Adrenal gland (tissue), 12 donors: ENCODE results near the gene SIRPB1. TPM values are rescaled to one million over a fixed set of nuclear protein-coding genes. Genes with fewer than 3 reads are reported as not detected.

ENCODE experiments used
- DNase-seq, 7 donors: peaks; one replicate each; pipeline ENCODE4 v3.0.0-alpha.2; 2019 to 2020
- H3K27ac ChIP-seq, 5 donors: fragments of 200-600 bp; sonication (generic) in 4 of 5; 1 replicate in 3 of 5; 2 replicates in 2 of 5; pipeline versions ENCODE4 v1.5.1 to v1.8.0; 2016 to 2020; ENCODE audit warnings: mild to moderate bottlenecking in 1 of 5
- H3K27me3 ChIP-seq: fragments of 200-600 bp; 2 replicates; pipeline ENCODE4 v1.8.0; 2021
- H3K36me3 ChIP-seq, 2 donors: fragments of 200-600 bp; replicated peaks in 1 of 2; 1 replicate in 1 of 2; 2 replicates in 1 of 2; pipeline versions ENCODE4 v1.5.1 to v1.8.0; 2018 to 2022
- H3K4me1 ChIP-seq, 2 donors: fragments of 200-600 bp; replicated peaks in 1 of 2; 1 replicate in 1 of 2; 2 replicates in 1 of 2; pipeline versions ENCODE4 v1.5.1 to v1.8.0; 2018 to 2021
- H3K4me3 ChIP-seq, 4 donors: fragments of 200-600 bp; sonication (generic) in 3 of 4; one replicate each; pipeline ENCODE4 v1.5.1; 2016 to 2018
- H3K9me3 ChIP-seq, 3 donors: fragments of 200-600 bp; sonication (generic) in 1 of 3; replicated peaks in 1 of 3; 1 replicate in 2 of 3; 2 replicates in 1 of 3; pipeline versions ENCODE4 v1.5.1 to v1.8.0; 2016 to 2021
- CTCF ChIP-seq, 6 experiments: fragments of 450-650 bp in 4 of 6; fragments of 200-600 bp in 2 of 6; sonication (generic) in 1 of 6; IDR thresholded peaks; 1 replicate in 5 of 6; 2 replicates in 1 of 6; pipeline versions ENCODE4 v1.5.1 to v1.8.0; 2016 to 2021; ENCODE audit warnings: antibody characterized with exemption in 6 of 6, mild to moderate bottlenecking in 2 of 6, moderate library complexity in 1 of 6
- POLR2A ChIP-seq, 2 donors: fragments of 450-650 bp; IDR thresholded peaks; one replicate each; pipeline ENCODE4 v1.6.1; 2017; ENCODE audit warnings: antibody characterized with exemption in 2 of 2, mild to moderate bottlenecking in 2 of 2, moderate library complexity in 1 of 2
- WGBS, 4 donors: extraction: QIAGEN DNeasy Blood & Tissue Kit in 2 of 4; methylation state at CpG; one replicate each; pipeline versions ENCODE4 v1.1.5 to v1.1.7; 2013 to 2017; 5-methylcytosine and 5-hydroxymethylcytosine counted together
- intact Hi-C, 2 donors: fragments of 100-400 bp; cut with DNase I; formaldehyde crosslinking; loops; one replicate each; pipeline versions ENCODE4 v1.14.1 to v1.15.0; 2022 to 2023
- polyA plus RNA-seq, 3 donors: library from polyadenylated mRNA; stranded (reverse); fragments of 200-250 nt in 2 of 3; fragments of 350-450 nt in 1 of 3; fragmentation: Illumina TruSeq in 1 of 3; extraction: RNeasy Lipid Tissue Mini Kit (QIAGEN cat#74804) in 1 of 3; gene quantifications; one replicate each; pipeline ENCODE4 v1.2.3, GENCODE V29; 2013 to 2014
- total RNA-seq, 9 donors: library from RNA; depleted of rRNA in 4 of 9; stranded (reverse); fragments of >200 nt in 4 of 9; fragments of 120-200 nt in 1 of 9; fragmentation: NEBNext Ultra II Directional in 1 of 9; extraction: Animal tissue kit (Norgen Biotek cat#: 25700) in 1 of 9; gene quantifications; one replicate each; pipeline versions ENCODE4 v1.1.0 to v1.2.4, GENCODE V29; 2013 to 2023
- donor health status: healthy with polysubstance abuse.
- donor health status: Bipolar disorder and iron deficiency.
- donor health status: DM: yes; HTN: yes; CAD: no.
- donor health status: DM: no; HTN: no; CAD: no.
- donor health status: DM: no; HTN: no; CAD: no.
- donor health status: DM: yes; HTN: yes; CAD: no.

SIRPB1 gene
- total and polyA plus RNA-seq, 12 donors, result 0.49 to 15.1 (median 3.9) TPM

- Histone ChIP-seq H3K27me3 (no peaks in the 10 kb centered on the region), H3K9me3 (no peaks in the 10 kb centered on the region), H3K4me1 (no peaks in the 10 kb centered on the region), H3K36me3 (no peaks in the 10 kb centered on the region), H3K27ac (no peak overlapping the region), H3K4me3 (no peak overlapping the region)
- TF ChIP-seq CTCF (IDR thresholded peaks at IDR 0.05) (no peak), POLR2A (IDR thresholded peaks at IDR 0.05) (no peak)
- WGBS, 4 donors, result 80 to 86% (median 84%) methylated on average over 12 to 14 of the region's 14 CpGs
- DNase-seq, result no peak
- intact Hi-C loops, result no loop called here
Measured at GRCh38 chr20:1623501-1624205, 3.8 kb upstream of the SIRPB1 start.

GRCh38 chr20:1622450-1622849, 2.6 kb upstream of the SIRPB1 start:
- Histone ChIP-seq H3K36me3 (no peaks in the 10 kb centered on the region), H3K27me3 (no peaks in the 10 kb centered on the region), H3K4me3 (no peak overlapping the region), H3K4me1 (no peaks in the 10 kb centered on the region), H3K27ac (no peak overlapping the region), H3K9me3 (no peaks in the 10 kb centered on the region)
- 3 to 20% (median 8%) methylated on average over 1 of the region's 1 CpG for WGBS, 4 donors
- intact Hi-C loops, result no loop called here
- no peak for DNase-seq
- no peak for TF ChIP-seq CTCF (IDR thresholded peaks at IDR 0.05)
- TF ChIP-seq POLR2A (IDR thresholded peaks at IDR 0.05), result no peak

- no peak for DNase-seq
- TF ChIP-seq POLR2A (IDR thresholded peaks at IDR 0.05) (no peak), CTCF (IDR thresholded peaks at IDR 0.05) (no peak)
- Histone ChIP-seq H3K4me3 (no peak overlapping the region), H3K27me3 (no peaks in the 10 kb centered on the region), H3K36me3 (no peaks in the 10 kb centered on the region), H3K9me3 (no peaks in the 10 kb centered on the region), H3K4me1 (no peaks in the 10 kb centered on the region), H3K27ac (no peak overlapping the region)
- intact Hi-C loops, result no loop called here
- 62 to 69% (median 65%) methylated on average over 1 of the region's 1 CpG for WGBS, 4 donors
Measured at GRCh38 chr20:1621316-1621715, 1.5 kb upstream of the SIRPB1 start.

- no peak for TF ChIP-seq CTCF (IDR thresholded peaks at IDR 0.05)
- TF ChIP-seq POLR2A (IDR thresholded peaks at IDR 0.05), result no peak
- Histone ChIP-seq H3K4me3 (no peak overlapping the region), H3K36me3 (no peaks in the 10 kb centered on the region), H3K9me3 (no peaks in the 10 kb centered on the region), H3K4me1 (no peaks in the 10 kb centered on the region), H3K27me3 (no peaks in the 10 kb centered on the region), H3K27ac (no peak overlapping the region)
- intact Hi-C loops, result no loop called here
- DNase-seq, result no peak
Measured at GRCh38 chr20:1618954-1619540, 762 bp downstream of the SIRPB1 start.
